CD4-positive, alpha-beta T cell (primary cell): ENCODE measurements around the gene HMGCS2. TPM values are rescaled to one million over a fixed set of nuclear protein-coding genes. Genes with fewer than 3 reads are reported as not detected.

Source experiments
- ATAC-seq: fragments of 200-7000 bp; cut with Tn5 transposase; one replicate; pipeline ENCODE4 v1.10.0; 2022; ENCODE audit warnings: mild to moderate bottlenecking; ENCODE audit not compliant: poor library complexity
- CTCF ChIA-PET: fragments of 350-600 bp; sonication (Branson Sonifier 250); formaldehyde crosslinking; loops from one replicate; lab custom pipeline; 2021; ENCODE audit warnings: antibody characterized with exemption, inconsistent platforms; lab: Charles Lee
- POLR2A ChIA-PET: fragments of 350-600 bp; sonication (Branson Sonifier 250); formaldehyde crosslinking; loops from one replicate; lab custom pipeline; 2021; ENCODE audit warnings: antibody characterized with exemption, inconsistent platforms; lab: Charles Lee
- DNase-seq, 14 experiments: peaks; one replicate each; pipeline ENCODE4 v3.0.0-alpha.2; 2013 to 2020; ENCODE audit warnings: mixed read lengths in 2 of 14
- H3K27ac ChIP-seq, 2 donors: one replicate each; pipeline versions ENCODE4 v1.5.1 to v1.7.0; 2013; ENCODE audit warnings: low read length in 2 of 2, low read depth in 1 of 2, mild to moderate bottlenecking in 1 of 2
- H3K27me3 ChIP-seq, 2 experiments: 1 replicate in 1 of 2; 2 replicates in 1 of 2; pipeline versions ENCODE4 v1.6.1 to v1.7.0; 2013; ENCODE audit warnings: low read length in 2 of 2, control low read depth in 1 of 2, mild to moderate bottlenecking in 1 of 2, moderate library complexity in 1 of 2; ENCODE audit not compliant: insufficient read depth in 2 of 2, control insufficient read depth in 1 of 2
- H3K36me3 ChIP-seq: one replicate; pipeline ENCODE4 v1.6.1; 2013; ENCODE audit warnings: low read length, control low read depth; ENCODE audit not compliant: insufficient read depth
- H3K4me1 ChIP-seq: one replicate; pipeline ENCODE4 v1.6.1; 2013; ENCODE audit warnings: low read length, control low read depth; ENCODE audit not compliant: insufficient read depth
- H3K4me3 ChIP-seq: one replicate; pipeline ENCODE4 v1.5.1; 2013; ENCODE audit warnings: mild to moderate bottlenecking, low read length, moderate library complexity
- H3K9me3 ChIP-seq, 2 experiments: 1 replicate in 1 of 2; 2 replicates in 1 of 2; pipeline versions ENCODE4 v1.6.1 to v1.7.0; 2013; ENCODE audit warnings: low read length in 2 of 2, mild to moderate bottlenecking in 2 of 2, control low read depth in 1 of 2, moderate library complexity in 1 of 2; ENCODE audit not compliant: control insufficient read depth in 1 of 2, insufficient read depth in 1 of 2
- H3K27ac Mint-ChIP-seq: one replicate; pipeline ENCODE4 v1.8.0; 2020; ENCODE audit warnings: mixed read lengths
- H3K27me3 Mint-ChIP-seq: one replicate; pipeline ENCODE4 v1.8.0; 2021; ENCODE audit warnings: mixed read lengths
- H3K36me3 Mint-ChIP-seq: one replicate; pipeline ENCODE4 v1.8.0; 2021; ENCODE audit warnings: low read depth, mixed read lengths
- H3K4me1 Mint-ChIP-seq: one replicate; pipeline ENCODE4 v1.8.0; 2021; ENCODE audit warnings: low read depth, mixed read lengths
- H3K4me3 Mint-ChIP-seq: one replicate; pipeline ENCODE4 v1.8.0; 2020; ENCODE audit warnings: mild to moderate bottlenecking, mixed read lengths
- H3K9me3 Mint-ChIP-seq: one replicate; pipeline ENCODE4 v1.8.0; 2020; ENCODE audit warnings: mixed read lengths
- CTCF ChIP-seq: fragments of 200-600 bp; IDR thresholded peaks from one replicate; pipeline ENCODE4 v1.8.0; 2022; ENCODE audit warnings: antibody characterized with exemption, mild to moderate bottlenecking
- intact Hi-C, 2 experiments: fragments of 100-400 bp; cut with DNase I in 1 of 2; cut with micrococcal nuclease in 1 of 2; formaldehyde crosslinking; loops; one replicate each; pipeline versions ENCODE4 v1.15.1 to v1.9.0; 2023 to 2025; cut with DNase I, micrococcal nuclease
- total RNA-seq, 174 experiments: library from RNA in 2 of 174; stranded (reverse) in 2 of 174; gene quantifications; one replicate each; pipeline ENCODE4 v1.2.3 and lab custom pipeline; 2021 to 2026

The HMGCS2 gene
- total RNA-seq, 2 experiments from 2014 or later: not detected

- DNase-seq: no peak
- CTCF ChIA-PET: no interaction called here
- peaks cover 26% of the 10 kb centered on the region for H3K27me3 Mint-ChIP-seq
- no peaks in the 10 kb centered on the region for H3K9me3 ChIP-seq
- H3K36me3 ChIP-seq: no peaks in the 10 kb centered on the region
- H3K4me1 Mint-ChIP-seq: no peaks in the 10 kb centered on the region
- intact Hi-C loops: no loop called here
- no peak for ATAC-seq
- no peak overlapping the region for H3K27ac ChIP-seq
- peaks cover 2 to 8% of the 10 kb centered on the region in 2 experiments for H3K27me3 ChIP-seq
- H3K36me3 Mint-ChIP-seq: no peaks in the 10 kb centered on the region
- POLR2A ChIA-PET: no interaction called here
- no peaks in the 10 kb centered on the region for H3K4me1 ChIP-seq
- no peak for TF ChIP-seq CTCF
- no peak overlapping the region for H3K4me3 Mint-ChIP-seq
- H3K4me3 ChIP-seq: no peak overlapping the region
- no peak overlapping the region for H3K27ac Mint-ChIP-seq
- no peaks in the 10 kb centered on the region for H3K9me3 Mint-ChIP-seq
These were observed 9.7 kb upstream of the HMGCS2 start for GRCh38 chr1:119778359-119778758.

GRCh38 chr1:119774746-119775490, 6.2 kb upstream of the HMGCS2 start:
- no peak for ATAC-seq

GRCh38 chr1:119773711-119774241, 5.1 kb upstream of the HMGCS2 start:
- Mint-ChIP-seq H3K27me3 (peaks cover 7% of the 10 kb centered on the region), H3K36me3 (no peaks in the 10 kb centered on the region), H3K9me3 (no peaks in the 10 kb centered on the region), H3K27ac (no peak overlapping the region), H3K4me1 (no peaks in the 10 kb centered on the region), H3K4me3 (no peak overlapping the region)
- intact Hi-C loops: loop anchor here in 1 of 2 experiments (5.0 kb wide), 1 partner anchor 51 kb away; no protein-coding TSS in a partner anchor
- TF ChIP-seq CTCF: no peak
- ATAC-seq (no peak), DNase-seq (no peak)
- ChIA-PET POLR2A (no interaction called here), CTCF (no interaction called here)
- no peak overlapping the region for H3K27ac ChIP-seq
- H3K27me3 ChIP-seq: peaks cover 6 to 8% of the 10 kb centered on the region in 2 experiments
- H3K4me3 ChIP-seq: no peak overlapping the region
- H3K4me1 ChIP-seq: no peaks in the 10 kb centered on the region
- no peaks in the 10 kb centered on the region for H3K36me3 ChIP-seq
- no peaks in the 10 kb centered on the region for H3K9me3 ChIP-seq

More at GRCh38 chr1:119774746-119775490, 6.2 kb upstream of the HMGCS2 start:
- Histone ChIP-seq H3K4me1 (no peaks in the 10 kb centered on the region), H3K9me3 (no peaks in the 10 kb centered on the region), H3K27me3 (peaks cover 6 to 8% of the 10 kb centered on the region in 2 experiments), H3K36me3 (no peaks in the 10 kb centered on the region), H3K27ac (no peak overlapping the region), H3K4me3 (no peak overlapping the region)
- intact Hi-C loops: loop anchor here in 1 of 2 experiments (5.0 kb wide), 1 partner anchor 53 kb away; no protein-coding TSS in a partner anchor
- peaks cover 15% of the 10 kb centered on the region for H3K27me3 Mint-ChIP-seq
- no peaks in the 10 kb centered on the region for H3K4me1 Mint-ChIP-seq
- no peak overlapping the region for H3K4me3 Mint-ChIP-seq
- no peaks in the 10 kb centered on the region for H3K9me3 Mint-ChIP-seq
- no peak for DNase-seq
- no peak for TF ChIP-seq CTCF
- H3K36me3 Mint-ChIP-seq: no peaks in the 10 kb centered on the region
- CTCF ChIA-PET: no interaction called here
- H3K27ac Mint-ChIP-seq: no peak overlapping the region
- POLR2A ChIA-PET: no interaction called here
